NCI-H2227 treated with DMSO at 0.1 percent for 48 hours (cell line): ENCODE data around the gene FAIM.
"Not testable (repeated sequence)": the region's sequence is repeated elsewhere in the genome, so short reads cannot be mapped to it uniquely, and the experiment has no call there.

Source experiments
- DNase-seq: peaks from one replicate; lab custom pipeline; 2025; lab: John Stamatoyannopoulos, UW

The FAIM gene, protein sequence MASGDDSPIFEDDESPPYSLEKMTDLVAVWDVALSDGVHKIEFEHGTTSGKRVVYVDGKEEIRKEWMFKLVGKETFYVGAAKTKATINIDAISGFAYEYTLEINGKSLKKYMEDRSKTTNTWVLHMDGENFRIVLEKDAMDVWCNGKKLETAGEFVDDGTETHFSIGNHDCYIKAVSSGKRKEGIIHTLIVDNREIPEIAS

DNA sequence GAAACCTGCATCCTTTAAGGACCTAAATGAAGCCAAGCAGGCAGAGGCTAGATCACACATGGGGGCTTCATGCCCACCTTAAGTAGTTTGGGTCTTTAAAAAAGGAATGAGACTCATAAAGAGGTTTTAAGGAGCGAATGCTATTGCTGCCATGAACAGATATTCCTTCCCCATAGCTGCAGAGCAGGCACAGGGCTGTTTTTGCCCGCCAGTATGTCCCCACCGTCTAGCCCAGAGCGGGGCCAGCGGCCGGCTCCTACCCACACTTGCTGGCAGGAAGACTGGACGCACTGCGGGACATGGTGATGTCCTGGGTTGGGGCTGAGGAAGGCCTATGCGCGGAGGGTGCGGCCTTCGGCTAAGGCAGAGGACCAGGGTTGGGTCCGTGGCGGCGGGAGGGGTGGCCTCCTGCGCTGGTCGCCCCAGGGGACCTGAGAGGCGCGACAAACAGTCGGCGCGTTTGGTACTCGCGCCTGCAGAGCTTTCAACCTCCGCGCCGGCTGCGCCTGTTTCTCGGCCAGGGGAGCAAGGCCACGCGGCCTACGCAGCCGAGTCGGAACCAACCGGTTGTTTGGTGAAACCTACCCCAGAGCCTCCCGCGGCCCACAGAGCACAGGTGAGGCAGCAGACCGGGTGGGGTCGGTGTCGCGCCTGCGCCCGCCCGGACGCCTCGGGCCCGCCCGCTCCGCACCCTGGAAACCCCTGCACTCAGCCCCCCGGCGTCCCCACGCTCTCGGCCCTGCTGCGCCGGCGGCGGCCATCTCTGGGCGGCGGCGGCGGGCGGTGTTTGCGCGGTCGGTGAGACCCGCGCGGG lies at the start of gene FAIM:
FAIM (plus strand) TSS at position 450 of the 814 bp plus-strand sequence. CDS start 10,956 bp downstream, outside the sequence.
- DNase-seq = peak; percentile 23

DNA sequence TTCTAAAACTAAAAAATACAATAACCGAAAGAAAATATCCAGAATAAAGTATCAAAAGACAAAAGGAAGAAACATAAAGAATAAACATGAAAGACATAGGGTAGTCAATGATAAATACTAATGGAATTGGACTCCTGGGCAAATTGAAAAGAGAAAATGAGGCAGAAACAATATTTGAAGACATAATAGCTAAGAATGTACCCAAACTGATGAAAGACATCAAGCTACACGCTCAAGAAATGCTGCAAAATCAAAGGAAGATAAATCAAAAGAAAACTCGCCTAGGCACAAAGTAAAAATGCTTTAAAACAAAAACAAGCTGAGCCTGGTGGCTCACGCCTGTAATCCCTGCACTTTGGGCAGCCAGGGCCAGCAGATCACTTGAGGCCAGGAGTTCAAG lies 49.4 kb upstream of the FAIM start:
- DNase-seq = no peak

GRCh38 chr3:138560501-138560900 lies 48.1 kb upstream of the FAIM start:
- no peak for DNase-seq

GRCh38 chr3:138562902-138563301 lies 45.7 kb upstream of the FAIM start:
- not testable (repeated sequence) for DNase-seq

DNA sequence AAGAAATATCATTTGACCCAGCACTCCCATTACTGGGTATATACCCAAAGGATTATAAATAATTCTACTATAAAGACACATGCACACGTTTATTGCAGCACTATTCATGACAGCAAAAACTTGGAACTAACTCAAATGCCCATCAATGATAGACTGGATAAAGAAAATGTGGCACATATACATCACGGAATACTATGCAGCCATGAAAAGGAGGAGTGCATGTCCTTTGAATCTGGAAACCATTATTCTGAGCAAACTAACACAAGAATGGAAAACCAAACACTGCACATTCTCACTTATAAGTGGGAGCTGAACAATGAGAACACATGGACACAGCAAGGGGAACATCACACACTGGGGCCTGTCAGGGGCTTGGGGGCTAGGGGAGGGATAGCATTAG lies 42.3 kb upstream of the FAIM start:
- not testable (repeated sequence) for DNase-seq

DNA sequence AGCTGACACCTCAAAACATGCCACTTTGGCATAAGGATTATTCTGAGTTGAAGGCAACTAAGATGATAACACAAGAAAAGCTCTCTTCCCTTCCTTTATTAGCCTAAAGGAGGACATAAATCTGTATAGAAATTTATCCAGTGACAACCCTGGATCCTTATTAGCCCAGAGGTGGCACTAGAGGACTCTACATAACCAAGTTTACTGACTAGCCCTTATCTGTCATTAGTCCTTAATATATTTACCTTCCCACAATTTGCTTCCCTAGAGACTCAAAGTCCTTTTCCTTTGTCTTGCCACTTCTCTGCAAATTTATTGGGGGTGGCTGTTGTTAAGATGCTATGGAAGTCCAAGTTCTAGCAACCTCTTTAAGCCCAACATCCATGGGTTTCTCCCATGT lies 41.2 kb upstream of the FAIM start:
- DNase-seq = no peak

- DNase-seq = no peak
Measured at GRCh38 chr3:138569090-138569489, 39.5 kb upstream of the FAIM start.

GRCh38 chr3:138569624-138570023 lies 38.9 kb upstream of the FAIM start:
- DNase-seq = not testable (repeated sequence)

GRCh38 chr3:138573138-138573537 lies 35.4 kb upstream of the FAIM start:
- no peak for DNase-seq

DNA sequence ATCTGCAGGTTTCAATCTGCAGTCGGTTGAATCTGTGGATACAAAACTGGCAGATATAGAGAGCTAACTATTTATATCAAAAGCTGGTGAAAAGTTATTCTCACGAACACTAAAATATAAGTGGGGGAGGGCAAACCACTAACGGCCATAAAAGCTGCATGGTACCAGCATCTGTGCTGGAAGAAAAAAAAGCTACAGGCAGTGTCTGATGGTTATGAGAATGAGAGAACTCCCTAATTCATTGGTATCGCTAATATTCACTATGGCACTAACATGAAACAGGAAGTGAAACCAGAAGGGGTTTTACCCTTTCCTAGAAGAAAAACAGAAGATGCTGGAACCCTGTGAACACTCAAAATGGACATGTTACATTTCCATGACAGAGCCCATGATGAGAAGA lies 30.4 kb upstream of the FAIM start:
- no peak for DNase-seq

GRCh38 chr3:138578961-138579574 lies 29.5 kb upstream of the FAIM start:
- DNase-seq = no peak

- no peak for DNase-seq
Measured at GRCh38 chr3:138587374-138587773, 21.2 kb upstream of the FAIM start.

- no peak for DNase-seq
Measured at GRCh38 chr3:138588445-138588844, 20.1 kb upstream of the FAIM start.

DNA sequence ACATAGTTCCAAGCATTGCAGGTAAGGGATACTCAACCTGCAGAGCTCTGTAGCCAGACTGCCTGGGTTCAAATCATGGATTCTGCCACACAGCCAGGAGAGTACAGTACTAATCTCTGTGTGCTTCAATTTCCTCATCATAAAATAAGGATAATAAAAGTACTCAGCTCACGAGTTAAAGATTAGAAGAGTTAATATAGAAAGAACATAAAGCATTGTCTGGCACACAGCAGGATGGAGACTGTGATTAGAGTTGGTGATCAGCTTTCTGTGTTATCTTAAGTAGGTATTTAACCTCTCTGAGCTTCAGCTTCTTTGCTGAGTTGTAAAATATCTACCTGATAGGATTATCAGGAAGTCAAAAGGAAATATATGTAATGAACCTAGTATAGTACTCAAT lies 17.2 kb upstream of the FAIM start:
- no peak for DNase-seq

GRCh38 chr3:138593488-138594149 lies 15.0 kb upstream of the FAIM start:
- no peak for DNase-seq

DNA sequence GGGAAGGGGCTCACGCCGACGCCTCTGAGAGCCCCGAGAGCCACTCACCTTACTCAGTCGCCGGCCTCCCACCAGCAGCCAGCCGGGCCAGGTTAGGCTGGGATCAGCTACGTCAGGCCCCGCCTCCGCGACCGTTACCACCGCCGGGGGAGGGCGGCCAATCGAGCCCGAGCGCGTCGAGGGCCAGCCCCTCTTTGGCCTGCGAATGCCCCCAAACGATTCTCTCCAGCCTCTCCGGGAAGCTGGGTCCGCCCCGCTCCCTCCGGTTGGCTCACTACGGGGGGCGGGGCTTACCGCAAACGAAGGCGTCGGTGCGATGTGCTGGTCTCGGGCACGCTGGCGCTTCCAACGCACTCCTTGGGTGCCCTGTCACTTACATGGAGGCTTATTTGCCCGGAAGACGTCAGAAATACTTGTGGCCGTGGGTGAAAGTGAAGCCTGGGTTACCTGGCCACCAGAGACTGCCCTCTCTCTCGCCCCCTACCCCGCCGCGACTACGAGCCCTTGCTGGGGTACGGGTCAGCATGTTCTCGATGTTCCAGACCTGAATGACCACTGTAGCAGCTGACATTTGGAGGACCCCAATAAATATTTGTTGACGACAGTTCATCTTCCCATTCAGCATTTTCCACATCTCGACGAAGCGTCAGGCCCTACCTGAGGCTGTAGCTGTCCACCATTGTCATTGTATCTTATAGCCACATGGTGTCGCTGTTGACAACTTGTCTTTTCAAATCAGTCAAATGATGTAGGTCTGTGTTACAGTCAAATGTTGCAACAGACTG lies 14.2 kb upstream of the FAIM start, which contains the start of gene CEP70:
CEP70 (minus strand) TSS at position 111 of the 785 bp plus-strand sequence. CDS start 21,333 bp downstream, outside the sequence.
- no peak for DNase-seq

- no peak for DNase-seq
Measured at GRCh38 chr3:138594935-138595610, 13.5 kb upstream of the FAIM start.

GRCh38 chr3:138597186-138597976 lies 11.2 kb upstream of the FAIM start:
- not testable (repeated sequence) for DNase-seq

DNA sequence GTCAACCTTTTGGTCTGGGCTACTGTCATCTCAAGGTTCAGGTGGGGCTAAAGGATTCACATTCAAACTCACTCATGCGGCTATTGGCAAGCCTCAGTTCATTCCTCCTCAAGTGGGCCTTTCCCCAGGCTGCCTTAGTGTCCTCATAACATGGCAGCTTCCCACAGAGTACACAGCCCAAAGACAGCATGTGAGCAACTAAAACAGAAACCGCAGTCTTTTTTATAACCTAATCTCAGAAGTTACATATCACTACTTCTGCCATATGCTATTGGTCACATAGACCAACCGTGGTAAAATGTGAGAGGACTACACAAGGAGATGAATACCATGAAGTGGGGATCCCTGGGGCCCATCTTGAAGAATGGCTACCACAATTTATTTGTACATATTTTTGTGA lies 10.0 kb upstream of the FAIM start:
- no peak for DNase-seq

DNA sequence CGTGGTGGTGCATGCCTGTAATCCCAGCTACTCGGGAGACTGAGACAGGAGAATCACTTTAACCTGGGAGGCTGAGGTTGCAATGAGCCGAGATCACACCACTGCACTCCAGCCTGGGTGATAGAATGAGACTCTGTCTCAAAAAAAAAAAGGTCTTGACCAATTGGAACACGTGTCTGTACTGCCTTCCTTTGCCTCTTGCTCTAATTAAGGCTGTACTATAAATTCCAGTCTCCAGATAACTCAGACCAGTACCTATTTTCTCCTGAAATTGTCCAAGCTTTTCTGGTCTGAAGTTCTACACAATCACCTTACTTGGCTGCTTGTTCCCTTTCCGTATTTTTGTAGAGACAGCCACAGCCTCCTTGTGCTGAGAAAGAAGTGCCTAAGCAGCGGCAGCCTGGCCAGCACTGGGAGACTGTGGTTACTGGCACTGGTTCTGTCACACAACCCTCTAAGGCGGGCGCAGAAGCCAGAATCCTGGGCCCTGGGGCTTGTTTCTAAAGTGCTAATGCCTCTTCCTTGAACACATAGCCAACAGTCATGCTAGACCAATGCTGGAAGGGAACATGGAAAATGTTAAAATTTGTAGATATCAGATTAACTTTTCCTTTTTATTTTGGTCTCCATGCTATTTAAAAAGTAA lies 8.3 kb upstream of the FAIM start:
- DNase-seq = no peak
